Measurements from ENCODE around the gene RPL10. TPM values are rescaled to one million over a fixed set of nuclear protein-coding genes. Genes with fewer than 3 reads are reported as not detected.

RPL10 gene
- total and polyA plus RNA-seq, 9 of the 15 experiments (the other 6 are each of a cell fraction or from before 2014, with no cell fraction given), result 3,774 to 7,600 (median 5,014) TPM

GRCh38 chrX:154397888-154398667 lies at the start of gene RPL10 (continued):
- TF ChIP-seq ZNF695 (CRISPR knock-in tag; IDR thresholded peaks at IDR 0.05), result no peak
- peak; percentile 16 for TF ChIP-seq POU5F1 (IDR thresholded peaks at IDR 0.05; ENCODE audit: borderline replicate concordance, low read depth, low read length, partially characterized antibody)
- TF ChIP-seq ZKSCAN8 (CRISPR knock-in tag; IDR thresholded peaks at IDR 0.05), result no peak
- no peak for TF ChIP-seq LARP7 (IDR thresholded peaks at IDR 0.05)
- TF ChIP-seq JUN (IDR thresholded peaks at IDR 0.05; ENCODE audit: borderline replicate concordance, low read depth, low read length), result no peak; the same call in 1 of the 2 replicates
- no peak; the same call in 1 of the 2 replicates for TF ChIP-seq JUN (CRISPR knock-in tag; IDR thresholded peaks at IDR 0.05; ENCODE audit: borderline replicate concordance)
- TF ChIP-seq SMAD2 (IDR thresholded peaks at IDR 0.05; ENCODE audit: low read depth, low read length), result no peak
- peak; percentile 73 for TF ChIP-seq HCFC1 (IDR thresholded peaks at IDR 0.05; ENCODE audit: low read depth, low read length)
- peak; percentile 61 for TF ChIP-seq NCOR1 (IDR thresholded peaks at IDR 0.05)
- TF ChIP-seq MYC (IDR thresholded peaks at IDR 0.05; ENCODE audit: low read depth, low read length), result peak; percentile 97
- peak; percentile 96 for TF ChIP-seq MYC (CRISPR knock-in tag; IDR thresholded peaks at IDR 0.05; ENCODE audit: borderline replicate concordance, low read depth)
- TF ChIP-seq CC2D1A (IDR thresholded peaks at IDR 0.05), result no peak
- peak; percentile 82 for TF ChIP-seq PRPF4 (IDR thresholded peaks at IDR 0.05; ENCODE audit: insufficient read depth, low read depth, low read length, poor library complexity, severe bottlenecking)
- peak; percentile 98 for TF ChIP-seq POLR2G (IDR thresholded peaks at IDR 0.05; ENCODE audit: low read depth, low read length)
- no peak for TF ChIP-seq SRSF7 (optimal IDR thresholded peaks at IDR 0.05; ENCODE audit: low read depth, low read length)
- TF ChIP-seq SNIP1 (IDR thresholded peaks at IDR 0.05; ENCODE audit: low read depth), result peak; percentile 95
- peak; percentile 57; the same call in 1 of the 2 replicates for TF ChIP-seq ZNF224 (CRISPR knock-in tag; IDR thresholded peaks at IDR 0.05)
- TF ChIP-seq ZBTB8A (IDR thresholded peaks at IDR 0.05; ENCODE audit: partially characterized antibody), result no peak
- no peak for TF ChIP-seq ZBTB11 (CRISPR knock-in tag; IDR thresholded peaks at IDR 0.05)
- TF ChIP-seq ZNF561 (CRISPR knock-in tag; conservative IDR thresholded peaks at IDR 0.05), result no peak
- TF ChIP-seq TRIM24 (IDR thresholded peaks at IDR 0.05), result 0 out of 4 replicates have a peak, but pooled peaks of 1 of the 2 experiments have one; percentile 4
- peak; percentile 52 for TF ChIP-seq BHLHE40 (IDR thresholded peaks at IDR 0.05; ENCODE audit: low read length)
- TF ChIP-seq CREB3L1 (IDR thresholded peaks at IDR 0.05; ENCODE audit: borderline replicate concordance, low read depth), result peak; percentile 74; the same call in 1 of the 2 replicates
- TF ChIP-seq BRF1 (IDR thresholded peaks at IDR 0.05; ENCODE audit: borderline replicate concordance, extremely low read depth, insufficient read length), result no peak

Data from K562 (cell line).